ENCODE results near the gene FBXO33. TPM values are rescaled to one million over a fixed set of nuclear protein-coding genes. Genes with fewer than 3 reads are reported as not detected.

FBXO33 gene
- total and polyA plus RNA-seq, 2 donors (not counting 1 experiment from before 2014, with no cell fraction given) = 17.3 to 19.3 TPM

DNA sequence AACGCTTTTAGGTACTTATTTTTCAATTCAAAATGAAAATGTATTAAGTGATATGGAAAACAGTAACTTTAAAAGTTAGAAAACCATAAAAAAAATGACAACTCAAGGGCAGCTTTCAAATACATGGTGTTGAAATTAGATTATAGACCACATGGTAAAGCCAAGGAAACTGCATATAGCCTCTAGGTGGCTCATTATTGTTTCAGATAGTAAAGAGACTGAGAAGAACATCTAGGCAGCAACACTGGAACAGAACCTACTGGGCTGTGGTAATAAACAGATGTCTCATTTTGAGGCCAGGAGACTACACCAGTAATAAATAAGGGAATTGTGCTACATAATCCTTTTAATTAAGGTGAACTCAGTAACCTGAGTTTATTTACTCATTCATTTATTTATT, 13.0 kb downstream of the FBXO33 start:
- ChIA-PET POLR2A (no interaction called here), CTCF (no interaction called here)

DNA sequence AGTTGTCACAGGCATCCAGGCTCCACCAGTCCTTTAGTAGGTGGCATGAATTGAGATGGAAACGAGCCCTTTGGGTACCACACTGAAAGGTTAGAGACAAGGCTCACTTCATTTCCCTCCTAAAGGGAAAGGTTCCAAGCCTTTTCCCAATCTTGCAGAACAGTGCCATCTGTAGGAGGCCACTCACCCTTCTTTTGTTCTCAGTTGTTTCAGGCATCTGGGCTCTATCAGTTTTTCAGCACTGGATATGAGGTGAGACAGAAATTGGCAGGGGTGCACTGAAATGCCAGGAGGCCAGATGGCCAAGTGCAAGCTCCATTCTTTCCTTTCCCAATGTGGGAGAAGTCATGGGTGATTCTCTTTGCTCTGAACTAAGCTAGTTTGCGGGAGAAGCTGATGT, 15.2 kb downstream of the FBXO33 start:
- POLR2A ChIA-PET = no interaction called here
- H4K20me1 ChIP-seq (ENCODE audit: control insufficient read depth, insufficient read depth, low read length, poor library complexity, severe bottlenecking) = peaks cover 41% of the 10 kb centered on the region
- ATAC-seq (ENCODE audit: low read depth) (no peak), DNase-seq (no peak)
- Mint-ChIP-seq H3K9me3 (ENCODE audit: insufficient read depth) (peaks cover 13% of the 10 kb centered on the region), H3K27ac (no peak overlapping the region), H3K4me1 (peaks cover 15% of the 10 kb centered on the region), H3K27me3 (no peaks in the 10 kb centered on the region), H3K4me3 (no peak overlapping the region)
- no peak overlapping the region for H3K27ac ChIP-seq (ENCODE audit: low read length in 2 of 2)
- H3K79me2 ChIP-seq (ENCODE audit: control insufficient read depth, insufficient read depth, low read length) = peaks cover 79% of the 10 kb centered on the region
- no peak overlapping the region for H2AFZ ChIP-seq (ENCODE audit: insufficient read depth, low read depth, low read length, poor library complexity, severe bottlenecking)
- H3K9me3 ChIP-seq (ENCODE audit: control extremely low read depth in 1 of 3, control insufficient read depth in 2 of 3, insufficient read depth in 1 of 3, low read length in 2 of 3) = peaks cover 14 to 32% (median 28%) of the 10 kb centered on the region in 3 donors
- TF ChIP-seq, protein P1, sequence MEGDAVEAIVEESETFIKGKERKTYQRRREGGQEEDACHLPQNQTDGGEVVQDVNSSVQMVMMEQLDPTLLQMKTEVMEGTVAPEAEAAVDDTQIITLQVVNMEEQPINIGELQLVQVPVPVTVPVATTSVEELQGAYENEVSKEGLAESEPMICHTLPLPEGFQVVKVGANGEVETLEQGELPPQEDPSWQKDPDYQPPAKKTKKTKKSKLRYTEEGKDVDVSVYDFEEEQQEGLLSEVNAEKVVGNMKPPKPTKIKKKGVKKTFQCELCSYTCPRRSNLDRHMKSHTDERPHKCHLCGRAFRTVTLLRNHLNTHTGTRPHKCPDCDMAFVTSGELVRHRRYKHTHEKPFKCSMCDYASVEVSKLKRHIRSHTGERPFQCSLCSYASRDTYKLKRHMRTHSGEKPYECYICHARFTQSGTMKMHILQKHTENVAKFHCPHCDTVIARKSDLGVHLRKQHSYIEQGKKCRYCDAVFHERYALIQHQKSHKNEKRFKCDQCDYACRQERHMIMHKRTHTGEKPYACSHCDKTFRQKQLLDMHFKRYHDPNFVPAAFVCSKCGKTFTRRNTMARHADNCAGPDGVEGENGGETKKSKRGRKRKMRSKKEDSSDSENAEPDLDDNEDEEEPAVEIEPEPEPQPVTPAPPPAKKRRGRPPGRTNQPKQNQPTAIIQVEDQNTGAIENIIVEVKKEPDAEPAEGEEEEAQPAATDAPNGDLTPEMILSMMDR (IDR thresholded peaks at IDR 0.05) = no peak
- TF ChIP-seq EZH2 (IDR thresholded peaks at IDR 0.05; ENCODE audit: borderline replicate concordance, insufficient read depth, low read depth, low read length, poor library complexity, severe bottlenecking) = no peak
- CTCF ChIA-PET = interaction anchor here (0.5 kb wide), 1 partner anchor 315 kb away, joined by 4 read pairs; no protein-coding TSS in a partner anchor
- H3K9ac ChIP-seq (ENCODE audit: low read length) = no peak overlapping the region
- H3K4me3 ChIP-seq (ENCODE audit: control extremely low read depth in 1 of 5, extremely low read depth in 1 of 5, insufficient read depth in 1 of 5, low read depth in 2 of 5, low read length in 4 of 5) = no peak overlapping the region
- intact Hi-C loops (cut with micrococcal nuclease) = no loop called here
- no peaks in the 10 kb centered on the region for H3K4me1 ChIP-seq (ENCODE audit: control insufficient read depth in 2 of 2, insufficient read depth in 2 of 2, low read length in 2 of 2)
- no peaks in the 10 kb centered on the region for H3K27me3 ChIP-seq (replicated peaks in 1 of 4; ENCODE audit: control extremely low read depth in 1 of 4, control insufficient read depth in 3 of 4, insufficient read depth in 4 of 4, low read length in 3 of 4)
- WGBS (ENCODE audit: insufficient coverage) = 100% methylated on average over 1 of the region's 2 CpGs
- H3K36me3 ChIP-seq (replicated peaks in 1 of 2; ENCODE audit: control extremely low read depth in 1 of 2, control insufficient read depth in 1 of 2, extremely low read depth in 1 of 2, insufficient read depth in 2 of 2, low read length in 1 of 2) = peaks cover 0 to 10% of the 10 kb centered on the region in 2 experiments
- no peak overlapping the region for H3K4me2 ChIP-seq (replicated peaks; ENCODE audit: low read depth, low read length, poor library complexity, severe bottlenecking)

More for the DNA sequence above, 13.0 kb downstream of the FBXO33 start:
- no peak for TF ChIP-seq EZH2 (IDR thresholded peaks at IDR 0.05; ENCODE audit: borderline replicate concordance, insufficient read depth, low read depth, low read length, poor library complexity, severe bottlenecking)
- TF ChIP-seq, protein P1 (IDR thresholded peaks at IDR 0.05) = no peak
- Histone ChIP-seq H3K4me3 (ENCODE audit: control extremely low read depth in 1 of 5, extremely low read depth in 1 of 5, insufficient read depth in 1 of 5, low read depth in 2 of 5, low read length in 4 of 5) (no peak overlapping the region), H3K27ac (ENCODE audit: low read length in 2 of 2) (no peak overlapping the region), H4K20me1 (ENCODE audit: control insufficient read depth, insufficient read depth, low read length, poor library complexity, severe bottlenecking) (peaks cover 61% of the 10 kb centered on the region), H3K9ac (ENCODE audit: low read length) (no peak overlapping the region), H3K36me3 (replicated peaks in 1 of 2; ENCODE audit: control extremely low read depth in 1 of 2, control insufficient read depth in 1 of 2, extremely low read depth in 1 of 2, insufficient read depth in 2 of 2, low read length in 1 of 2) (peaks cover 0 to 8% of the 10 kb centered on the region in 2 experiments), H3K79me2 (ENCODE audit: control insufficient read depth, insufficient read depth, low read length) (peaks cover 92% of the 10 kb centered on the region), H3K9me3 (ENCODE audit: control extremely low read depth in 1 of 3, control insufficient read depth in 2 of 3, insufficient read depth in 1 of 3, low read length in 2 of 3) (peaks cover 10 to 32% (median 23%) of the 10 kb centered on the region in 3 donors), H3K4me1 (ENCODE audit: control insufficient read depth in 2 of 2, insufficient read depth in 2 of 2, low read length in 2 of 2) (no peaks in the 10 kb centered on the region), H3K27me3 (replicated peaks in 1 of 4; ENCODE audit: control extremely low read depth in 1 of 4, control insufficient read depth in 3 of 4, insufficient read depth in 4 of 4, low read length in 3 of 4) (no peaks in the 10 kb centered on the region), H3K4me2 (replicated peaks; ENCODE audit: low read depth, low read length, poor library complexity, severe bottlenecking) (no peak overlapping the region), H2AFZ (ENCODE audit: insufficient read depth, low read depth, low read length, poor library complexity, severe bottlenecking) (no peak overlapping the region)
- peaks cover 6% of the 10 kb centered on the region for H3K9me3 Mint-ChIP-seq (ENCODE audit: insufficient read depth)
- H3K27ac Mint-ChIP-seq = no peak overlapping the region
- WGBS (ENCODE audit: insufficient coverage) = no CpG with 5 or more reads among the region's 1 CpG
- ATAC-seq (ENCODE audit: low read depth) = no peak
- intact Hi-C loops (cut with micrococcal nuclease) = no loop called here
- no peak for DNase-seq
- peaks cover 25% of the 10 kb centered on the region for H3K4me1 Mint-ChIP-seq
- H3K4me3 Mint-ChIP-seq = no peak overlapping the region
- no peaks in the 10 kb centered on the region for H3K27me3 Mint-ChIP-seq

All from B cell (primary cell).